Measurements from ENCODE around the gene HADHB. TPM values are rescaled to one million over a fixed set of nuclear protein-coding genes. Genes with fewer than 3 reads are reported as not detected.

Gene HADHB
- total RNA-seq, 1 experiment from 2014 or later = 41.3 TPM

DNA sequence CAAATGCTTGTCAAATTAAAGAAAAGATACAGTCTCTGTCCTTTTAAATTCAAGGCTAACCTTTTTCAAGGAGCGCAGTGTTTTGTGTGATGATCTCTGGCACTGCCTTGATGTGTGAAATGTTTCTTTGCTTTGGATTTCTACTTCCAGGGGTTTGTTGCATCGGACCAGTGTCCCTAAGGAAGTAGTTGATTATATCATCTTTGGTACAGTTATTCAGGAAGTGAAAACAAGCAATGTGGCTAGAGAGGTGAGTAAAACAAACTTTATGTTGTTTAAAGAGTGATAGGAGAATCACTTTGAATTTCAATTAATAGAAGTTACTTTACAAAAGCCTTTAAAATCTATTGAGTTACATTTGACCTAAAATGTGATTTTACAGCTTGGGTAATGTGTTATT is 28.8 kb downstream of the HADHB start:
- no peak overlapping the region for H3K4me3 Mint-ChIP-seq
- Histone ChIP-seq H2BK120ac (ENCODE audit: low read depth, low read length, poor library complexity, severe bottlenecking) (no peak overlapping the region), H2BK15ac (ENCODE audit: low read depth, low read length) (no peak overlapping the region), H2BK5ac (ENCODE audit: insufficient read length, low read length) (no peak overlapping the region), H3K79me2 (ENCODE audit: insufficient read depth, low read length) (no peaks in the 10 kb centered on the region), H3K9ac (ENCODE audit: extremely low read depth, insufficient read length, low read length) (no peak overlapping the region), H3K18ac (ENCODE audit: insufficient read length, low read depth, low read length) (no peak overlapping the region), H3K23ac (ENCODE audit: insufficient read length, low read depth, low read length) (no peak overlapping the region), H4K5ac (ENCODE audit: insufficient read length, low read depth, low read length) (no peak overlapping the region), H2BK12ac (ENCODE audit: insufficient read length, low read depth, low read length) (no peak overlapping the region), H4K20me1 (ENCODE audit: control insufficient read depth, insufficient read depth, insufficient read length) (no peaks in the 10 kb centered on the region), H3K79me1 (ENCODE audit: insufficient read depth, low read depth, low read length, poor library complexity, severe bottlenecking) (no peaks in the 10 kb centered on the region), H3K27ac (ENCODE audit: insufficient read length, low read depth, low read length) (no peak overlapping the region), H2AK5ac (ENCODE audit: insufficient read length, low read length) (no peak overlapping the region), H4K8ac (replicated peaks; ENCODE audit: insufficient read length, low read depth, low read length) (no peak overlapping the region), H3K23me2 (ENCODE audit: insufficient read length, low read depth, low read length, poor library complexity, severe bottlenecking) (no peaks in the 10 kb centered on the region), H2BK20ac (ENCODE audit: low read depth, low read length, poor library complexity, severe bottlenecking) (no peak overlapping the region), H3K27me3 (ENCODE audit: insufficient read depth, low read length) (no peaks in the 10 kb centered on the region), H2AFZ (ENCODE audit: low read length) (no peak overlapping the region), H3K4me2 (ENCODE audit: insufficient read depth, insufficient read length, low read length) (no peak overlapping the region), H3K4me1 (ENCODE audit: insufficient read depth, low read length) (no peaks in the 10 kb centered on the region), H3T11ph (ENCODE audit: low read length) (no peak overlapping the region), H3K4ac (ENCODE audit: low read depth, low read length) (no peak overlapping the region), H4K91ac (ENCODE audit: insufficient read length, low read depth, low read length) (no peak overlapping the region), H3K14ac (ENCODE audit: insufficient read depth, low read length) (no peak overlapping the region), H3K9me3 (ENCODE audit: control insufficient read depth, low read depth, low read length) (no peaks in the 10 kb centered on the region), H3K56ac (ENCODE audit: insufficient read length, low read depth, low read length) (no peak overlapping the region)
- H3K27ac Mint-ChIP-seq = peak overlapping the region in 1 of 3 experiments; percentile 14; a peak in 1 of 7 replicates
- no peaks in the 10 kb centered on the region for H3K4me1 Mint-ChIP-seq
- H3K9me3 Mint-ChIP-seq = no peaks in the 10 kb centered on the region
- H3K36me3 Mint-ChIP-seq (ENCODE audit: insufficient read depth in 1 of 3, low read depth in 3 of 3) = peaks cover 2 to 8% (median 3%) of the 10 kb centered on the region in 3 experiments; a peak in 5 of 7 replicates
- no CpG with 5 or more reads among the region's 2 CpGs for WGBS (ENCODE audit: extremely low coverage, insufficient read length, low lambda C conversion rate)
- TF ChIP-seq, protein P1, sequence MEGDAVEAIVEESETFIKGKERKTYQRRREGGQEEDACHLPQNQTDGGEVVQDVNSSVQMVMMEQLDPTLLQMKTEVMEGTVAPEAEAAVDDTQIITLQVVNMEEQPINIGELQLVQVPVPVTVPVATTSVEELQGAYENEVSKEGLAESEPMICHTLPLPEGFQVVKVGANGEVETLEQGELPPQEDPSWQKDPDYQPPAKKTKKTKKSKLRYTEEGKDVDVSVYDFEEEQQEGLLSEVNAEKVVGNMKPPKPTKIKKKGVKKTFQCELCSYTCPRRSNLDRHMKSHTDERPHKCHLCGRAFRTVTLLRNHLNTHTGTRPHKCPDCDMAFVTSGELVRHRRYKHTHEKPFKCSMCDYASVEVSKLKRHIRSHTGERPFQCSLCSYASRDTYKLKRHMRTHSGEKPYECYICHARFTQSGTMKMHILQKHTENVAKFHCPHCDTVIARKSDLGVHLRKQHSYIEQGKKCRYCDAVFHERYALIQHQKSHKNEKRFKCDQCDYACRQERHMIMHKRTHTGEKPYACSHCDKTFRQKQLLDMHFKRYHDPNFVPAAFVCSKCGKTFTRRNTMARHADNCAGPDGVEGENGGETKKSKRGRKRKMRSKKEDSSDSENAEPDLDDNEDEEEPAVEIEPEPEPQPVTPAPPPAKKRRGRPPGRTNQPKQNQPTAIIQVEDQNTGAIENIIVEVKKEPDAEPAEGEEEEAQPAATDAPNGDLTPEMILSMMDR (conservative IDR thresholded peaks at IDR 0.05) = no peak
- H3K27me3 Mint-ChIP-seq (ENCODE audit: low read depth) = no peaks in the 10 kb centered on the region
- DNase-seq = no peak

Measured in H9 (cell line).